GM12875 (cell line): ENCODE results near the gene PLA2R1.

Experiments
- H3K4me3 ChIP-seq: one replicate; pipeline ENCODE4 v1.5.1; 2011; ENCODE audit warnings: low read depth, low read length, control low read depth
- CTCF ChIP-seq: IDR thresholded peaks from 2 replicates; pipeline ENCODE4 v1.5.1; 2011; ENCODE audit warnings: low read depth, mild to moderate bottlenecking, control low read depth, inconsistent platforms, low read length, moderate library complexity, borderline replicate concordance; ENCODE audit not compliant: insufficient read depth

PLA2R1 gene

GRCh38 chr2:160055726-160056108, 6.7 kb downstream of the PLA2R1 start:
- TF ChIP-seq CTCF: no peak

GRCh38 chr2:160054984-160055725, 7.3 kb downstream of the PLA2R1 start:
- TF ChIP-seq CTCF: no peak
- H3K4me3 ChIP-seq: no peak overlapping the region

More at GRCh38 chr2:160055726-160056108, 6.7 kb downstream of the PLA2R1 start:
- H3K4me3 ChIP-seq: no peak overlapping the region

DNA sequence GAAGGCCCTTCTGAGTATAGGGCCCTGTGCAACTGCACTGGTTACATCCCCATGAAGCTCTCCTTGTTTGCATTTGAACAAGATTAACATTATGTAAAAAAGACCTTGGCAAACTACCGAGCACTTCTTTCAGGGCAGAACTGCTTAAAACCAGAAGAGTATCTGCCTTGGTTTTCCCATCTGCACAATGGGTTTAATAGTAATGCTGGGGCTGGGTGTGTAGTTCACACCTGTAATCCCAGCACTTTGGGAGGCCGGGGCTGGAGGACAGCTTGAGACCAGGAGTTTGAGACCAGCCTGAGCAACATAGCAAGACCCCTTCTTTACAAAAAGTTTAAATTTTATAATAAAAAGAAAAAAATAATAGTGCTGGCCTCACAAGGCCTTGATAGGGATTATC, 8.5 kb downstream of the PLA2R1 start:
- no peak overlapping the region for H3K4me3 ChIP-seq
- no peak for TF ChIP-seq CTCF

DNA sequence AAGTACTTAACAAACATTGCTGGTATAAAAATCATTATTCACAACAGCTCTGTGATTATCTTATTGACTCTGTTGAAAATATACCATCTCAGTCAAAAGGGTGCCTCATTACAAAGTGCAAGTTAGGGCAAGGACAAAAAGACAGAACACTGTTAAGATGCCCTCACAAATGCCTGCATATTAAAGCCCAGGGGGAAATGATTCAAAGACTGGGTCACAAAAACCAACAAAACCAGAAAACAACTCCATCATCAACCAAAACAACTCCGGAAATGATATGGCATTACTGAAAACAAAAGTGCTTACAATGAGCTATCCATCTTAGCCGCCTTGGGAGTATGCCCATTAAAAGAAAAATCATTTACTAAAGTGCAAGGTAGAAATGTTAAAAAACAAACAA, 9.9 kb downstream of the PLA2R1 start:
- no peak overlapping the region for H3K4me3 ChIP-seq
- no peak for TF ChIP-seq CTCF

- no peak overlapping the region for H3K4me3 ChIP-seq
- no peak for TF ChIP-seq CTCF
Observed at GRCh38 chr2:160051371-160051800, 11.0 kb downstream of the PLA2R1 start.

GRCh38 chr2:160050147-160050546, 12.3 kb downstream of the PLA2R1 start:
- no peak for TF ChIP-seq CTCF
- no peak overlapping the region for H3K4me3 ChIP-seq

DNA sequence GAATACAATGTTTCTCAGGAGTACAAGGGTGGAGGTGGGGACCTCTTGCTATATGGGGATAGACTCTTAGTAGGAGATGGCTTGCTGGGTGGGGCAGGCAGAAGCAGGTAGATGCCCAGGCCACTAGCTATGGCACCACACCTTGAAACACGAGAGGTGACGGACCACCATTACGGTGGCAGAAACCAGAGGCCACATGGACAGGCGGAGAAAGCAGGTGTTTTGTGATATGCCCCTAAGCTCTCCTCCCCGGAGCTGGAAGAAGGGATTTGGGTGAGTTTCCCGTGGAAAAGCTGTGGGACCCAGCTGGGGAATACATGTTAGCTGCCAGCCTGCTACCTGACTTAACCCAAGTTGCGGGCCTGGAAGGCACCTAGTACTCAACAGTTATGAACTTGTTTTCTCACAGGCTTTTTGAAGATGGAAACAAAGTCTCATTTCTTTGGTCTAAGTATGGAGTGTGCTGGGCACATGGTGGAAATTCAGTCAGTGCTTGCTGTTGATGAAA, 16.7 kb downstream of the PLA2R1 start:
- TF ChIP-seq CTCF: no peak
- H3K4me3 ChIP-seq: no peak overlapping the region
